Caco-2 (cell line): ENCODE results near the gene DEFB112. TPM values are rescaled to one million over a fixed set of nuclear protein-coding genes. Genes with fewer than 3 reads are reported as not detected.

ENCODE experiments used
- Bru-seq: library from RNA; stranded (reverse); fragments of 400-500 nt; gene quantifications from one replicate; lab custom pipeline; 2021; lab: Mats Ljungman, UMichigan
- BruChase-seq, 2 experiments: library from RNA; stranded (reverse); fragments of 400-500 nt; gene quantifications; one replicate each; lab custom pipeline; 2021; lab: Mats Ljungman, UMichigan
- BruUV-seq: library from RNA; stranded (reverse); fragments of 400-500 nt; replicated peaks from 2 replicates; lab custom pipeline; 2021; lab: Mats Ljungman, UMichigan
- CTCF ChIA-PET: fragments of 300-600 bp; sonication (Branson Sonifier 250); formaldehyde crosslinking; loops from one replicate; lab custom pipeline; 2022; ENCODE audit warnings: antibody characterized with exemption; lab: Charles Lee
- POLR2A ChIA-PET: fragments of 300-600 bp; sonication (Branson Sonifier 250); formaldehyde crosslinking; loops from one replicate; lab custom pipeline; 2022; ENCODE audit warnings: antibody characterized with exemption; lab: Charles Lee
- DNase-seq, 2 experiments: peaks; one replicate each; pipeline versions ENCODE4 v3.0.0 to v3.0.0-alpha.2; 2020 to 2022
- H3K27me3 ChIP-seq: replicated peaks from 2 replicates; pipeline ENCODE4 v1.6.0; 2011; ENCODE audit warnings: low read length; ENCODE audit not compliant: control insufficient read depth, insufficient read depth
- H3K36me3 ChIP-seq: 2 replicates; pipeline ENCODE4 v1.5.1; 2011; ENCODE audit warnings: low read length; ENCODE audit not compliant: control insufficient read depth, insufficient read depth
- H3K4me1 ChIP-seq: fragments of 250-450 bp; sonication (Bioruptor Pico); 2 replicates; pipeline ENCODE4 v1.5.1; 2020; ENCODE audit warnings: mild to moderate bottlenecking
- H3K4me3 ChIP-seq: 2 replicates; pipeline ENCODE4 v1.5.1; 2011; ENCODE audit warnings: low read depth, mild to moderate bottlenecking, control low read depth, low read length
- H3K9me3 ChIP-seq: fragments of 250-450 bp; sonication (Bioruptor Pico); 2 replicates; pipeline ENCODE4 v1.5.1; 2020; ENCODE audit warnings: mild to moderate bottlenecking, moderate library complexity
- H3K27ac Mint-ChIP-seq: one replicate; pipeline ENCODE4 v1.8.0; 2022; ENCODE audit warnings: mixed read lengths; ENCODE audit not compliant: unreplicated experiment
- H3K27me3 Mint-ChIP-seq: one replicate; pipeline ENCODE4 v1.8.0; 2022; ENCODE audit warnings: mixed read lengths; ENCODE audit not compliant: insufficient read depth, unreplicated experiment
- H3K36me3 Mint-ChIP-seq: one replicate; pipeline ENCODE4 v1.8.0; 2022; ENCODE audit warnings: mild to moderate bottlenecking, mixed read lengths; ENCODE audit not compliant: insufficient read depth, unreplicated experiment
- H3K4me1 Mint-ChIP-seq: one replicate; pipeline ENCODE4 v1.8.0; 2022; ENCODE audit warnings: low read depth, mixed read lengths; ENCODE audit not compliant: unreplicated experiment
- H3K4me3 Mint-ChIP-seq: one replicate; pipeline ENCODE4 v1.8.0; 2022; ENCODE audit warnings: mild to moderate bottlenecking, moderate library complexity, mixed read lengths; ENCODE audit not compliant: unreplicated experiment
- H3K9me3 Mint-ChIP-seq: one replicate; pipeline ENCODE4 v1.8.0; 2022; ENCODE audit warnings: mixed read lengths; ENCODE audit not compliant: unreplicated experiment
- CTCF ChIP-seq, 2 experiments: fragments of 200-600 bp in 1 of 2; IDR thresholded peaks; 1 replicate in 1 of 2; 2 replicates in 1 of 2; pipeline versions ENCODE4 v1.5.1 to v1.8.0; 2011 to 2022; ENCODE audit warnings: antibody characterized with exemption in 1 of 2, control low read depth in 1 of 2, inconsistent platforms in 1 of 2, low read depth in 1 of 2, low read length in 1 of 2, mild to moderate bottlenecking in 1 of 2, moderate library complexity in 1 of 2; ENCODE audit not compliant: insufficient read depth in 1 of 2, severe bottlenecking in 1 of 2, unreplicated experiment in 1 of 2
- intact Hi-C: fragments of 100-400 bp; cut with micrococcal nuclease; formaldehyde crosslinking; loops from one replicate; pipeline ENCODE4 v1.10.0; 2022; ENCODE audit not compliant: unreplicated experiment
- long read RNA-seq: library from polyadenylated mRNA; stranded (forward); transcript quantifications from one replicate; pipeline ENCODE4 v2.0.0, GENCODE V29; 2022
- total RNA-seq: library from RNA; stranded (reverse); gene quantifications from 2 replicates; pipeline ENCODE4 v1.2.3, GENCODE V29; 2022

DEFB112 gene
- total RNA-seq (not detected in 2 replicates), Bru-seq, nascent RNA (not detected), BruChase-seq, experiment 1, labeled RNA remaining after a 2-hour chase (not detected), BruChase-seq, experiment 2, labeled RNA remaining after a 6-hour chase (not detected)
- long read RNA-seq = 0 reads

- no peak for TF ChIP-seq CTCF (IDR thresholded peaks at IDR 0.05; ENCODE audit: insufficient read depth in 1 of 2, low read depth in 1 of 2, low read length in 1 of 2, severe bottlenecking in 1 of 2, unreplicated experiment in 1 of 2)
- BruUV-seq = no TSS peak
- no peaks in the 10 kb centered on the region for H3K4me1 Mint-ChIP-seq
- no peaks in the 10 kb centered on the region for H3K27me3 Mint-ChIP-seq
- H3K27me3 ChIP-seq = no peaks in the 10 kb centered on the region
- H3K36me3 ChIP-seq = no peaks in the 10 kb centered on the region
- intact Hi-C loops = no loop called here
- H3K4me1 ChIP-seq = no peaks in the 10 kb centered on the region
- no peak for DNase-seq
- no peak within 1 kb of the TSS for H3K4me3 ChIP-seq
- H3K36me3 Mint-ChIP-seq = no peaks in the 10 kb centered on the region
- POLR2A ChIA-PET = no interaction called here
- no peak within 1 kb of the TSS for H3K27ac Mint-ChIP-seq
- no peak within 1 kb of the TSS for H3K4me3 Mint-ChIP-seq
- H3K9me3 ChIP-seq = no peaks in the 10 kb centered on the region
- no peaks in the 10 kb centered on the region for H3K9me3 Mint-ChIP-seq
- CTCF ChIA-PET = no interaction called here
Measured at GRCh38 chr6:50049829-50050228, at the start of gene DEFB112. Gene DEFB112 (minus strand): TSS chr6:50049929. CDS start chr6:50049869, 60 bp downstream.

GRCh38 chr6:50098641-50098993 lies 48.9 kb upstream of the DEFB112 start:
- no peak overlapping the region for H3K4me3 Mint-ChIP-seq
- DNase-seq = no peak
- intact Hi-C loops = no loop called here
- Histone ChIP-seq H3K9me3 (no peaks in the 10 kb centered on the region), H3K36me3 (no peaks in the 10 kb centered on the region), H3K27me3 (no peaks in the 10 kb centered on the region), H3K4me3 (no peak overlapping the region), H3K4me1 (peaks cover 2% of the 10 kb centered on the region)
- no peaks in the 10 kb centered on the region for H3K36me3 Mint-ChIP-seq
- no peaks in the 10 kb centered on the region for H3K27me3 Mint-ChIP-seq
- TF ChIP-seq CTCF (IDR thresholded peaks at IDR 0.05; ENCODE audit: insufficient read depth in 1 of 2, low read depth in 1 of 2, low read length in 1 of 2, severe bottlenecking in 1 of 2, unreplicated experiment in 1 of 2) = no peak
- no peak overlapping the region for H3K27ac Mint-ChIP-seq
- no peaks in the 10 kb centered on the region for H3K9me3 Mint-ChIP-seq
- H3K4me1 Mint-ChIP-seq = no peaks in the 10 kb centered on the region
- BruUV-seq = no TSS peak
- ChIA-PET POLR2A (no interaction called here), CTCF (no interaction called here)

- no peaks in the 10 kb centered on the region for H3K36me3 Mint-ChIP-seq
- Histone ChIP-seq H3K36me3 (no peaks in the 10 kb centered on the region), H3K27me3 (no peaks in the 10 kb centered on the region), H3K4me3 (no peak overlapping the region), H3K9me3 (no peaks in the 10 kb centered on the region), H3K4me1 (peaks cover 7% of the 10 kb centered on the region)
- no peak overlapping the region for H3K27ac Mint-ChIP-seq
- no peaks in the 10 kb centered on the region for H3K9me3 Mint-ChIP-seq
- H3K27me3 Mint-ChIP-seq = no peaks in the 10 kb centered on the region
- DNase-seq = no peak
- CTCF ChIA-PET = no interaction called here
- no peak overlapping the region for H3K4me3 Mint-ChIP-seq
- POLR2A ChIA-PET = no interaction called here
- no peaks in the 10 kb centered on the region for H3K4me1 Mint-ChIP-seq
- intact Hi-C loops = no loop called here
- no peak for TF ChIP-seq CTCF (IDR thresholded peaks at IDR 0.05; ENCODE audit: insufficient read depth in 1 of 2, low read depth in 1 of 2, low read length in 1 of 2, severe bottlenecking in 1 of 2, unreplicated experiment in 1 of 2)
- no TSS peak for BruUV-seq
Measured at GRCh38 chr6:50097966-50098640, 48.4 kb upstream of the DEFB112 start.
